Measurements from ENCODE around the gene TIAM2. TPM values are rescaled to one million over a fixed set of nuclear protein-coding genes. Genes with fewer than 3 reads are reported as not detected.
"Not testable (repeated sequence)": the region's sequence is repeated elsewhere in the genome, so short reads cannot be mapped to it uniquely, and the experiment has no call there.

Gene TIAM2
- total RNA-seq, 1 experiment from 2014 or later: 12.9 TPM

- H3K27ac Mint-ChIP-seq (ENCODE audit: unreplicated experiment): no peak overlapping the region
- no peaks in the 10 kb centered on the region for H3K27me3 Mint-ChIP-seq (ENCODE audit: unreplicated experiment)
- DNase-seq: no peak
- BruUV-seq (replicated peaks): no TSS peak
- no peaks in the 10 kb centered on the region for H3K9me3 Mint-ChIP-seq (ENCODE audit: low read depth, unreplicated experiment)
- TF ChIP-seq CTCF (IDR thresholded peaks at IDR 0.05; ENCODE audit: unreplicated experiment): no peak
- CTCF ChIA-PET: interaction anchor here (0.7 kb wide), 1 partner anchor 54 kb away, joined by 7 read pairs; no protein-coding TSS in a partner anchor
- intact Hi-C loops (cut with micrococcal nuclease; ENCODE audit: unreplicated experiment): no loop called here
- H3K36me3 Mint-ChIP-seq (ENCODE audit: insufficient read depth, unreplicated experiment): no peaks in the 10 kb centered on the region
- H3K4me1 Mint-ChIP-seq (ENCODE audit: low read depth, unreplicated experiment): peaks cover 22% of the 10 kb centered on the region
- H3K4me3 Mint-ChIP-seq (ENCODE audit: low read depth, unreplicated experiment): no peak overlapping the region
These were observed 19.7 kb downstream of the TIAM2 start for GRCh38 chr6:155014670-155015300.

- H3K4me3 Mint-ChIP-seq (ENCODE audit: low read depth, unreplicated experiment); intact Hi-C loops (cut with micrococcal nuclease; ENCODE audit: unreplicated experiment); H3K27me3 Mint-ChIP-seq (ENCODE audit: unreplicated experiment); DNase-seq; H3K36me3 Mint-ChIP-seq (ENCODE audit: insufficient read depth, unreplicated experiment); CTCF ChIA-PET; H3K27ac Mint-ChIP-seq (ENCODE audit: unreplicated experiment); BruUV-seq (replicated peaks); H3K9me3 Mint-ChIP-seq (ENCODE audit: low read depth, unreplicated experiment): not testable (repeated sequence)
- H3K4me1 Mint-ChIP-seq (ENCODE audit: low read depth, unreplicated experiment): peaks cover 10% of the 10 kb centered on the region
These were observed 23.3 kb downstream of the TIAM2 start for GRCh38 chr6:155018415-155018814.

- H3K27ac Mint-ChIP-seq (ENCODE audit: unreplicated experiment): no peak overlapping the region
- no peak for TF ChIP-seq CTCF (IDR thresholded peaks at IDR 0.05; ENCODE audit: unreplicated experiment)
- CTCF ChIA-PET: no interaction called here
- no peak for DNase-seq
- no peaks in the 10 kb centered on the region for H3K9me3 Mint-ChIP-seq (ENCODE audit: low read depth, unreplicated experiment)
- intact Hi-C loops (cut with micrococcal nuclease; ENCODE audit: unreplicated experiment): no loop called here
- H3K4me3 Mint-ChIP-seq (ENCODE audit: low read depth, unreplicated experiment): no peak overlapping the region
- H3K27me3 Mint-ChIP-seq (ENCODE audit: unreplicated experiment): no peaks in the 10 kb centered on the region
- peaks cover 10% of the 10 kb centered on the region for H3K4me1 Mint-ChIP-seq (ENCODE audit: low read depth, unreplicated experiment)
- no TSS peak for BruUV-seq (replicated peaks)
- no peaks in the 10 kb centered on the region for H3K36me3 Mint-ChIP-seq (ENCODE audit: insufficient read depth, unreplicated experiment)
These were observed 26.6 kb downstream of the TIAM2 start for GRCh38 chr6:155021680-155022079.

- Mint-ChIP-seq H3K27me3 (ENCODE audit: unreplicated experiment) (no peaks in the 10 kb centered on the region), H3K4me1 (ENCODE audit: low read depth, unreplicated experiment) (peaks cover 13% of the 10 kb centered on the region), H3K4me3 (ENCODE audit: low read depth, unreplicated experiment) (no peak overlapping the region), H3K36me3 (ENCODE audit: insufficient read depth, unreplicated experiment) (no peaks in the 10 kb centered on the region), H3K27ac (ENCODE audit: unreplicated experiment) (no peak overlapping the region), H3K9me3 (ENCODE audit: low read depth, unreplicated experiment) (no peaks in the 10 kb centered on the region)
- TF ChIP-seq CTCF (IDR thresholded peaks at IDR 0.05; ENCODE audit: unreplicated experiment): no peak
- CTCF ChIA-PET: no interaction called here
- DNase-seq: no peak
- no TSS peak for BruUV-seq (replicated peaks)
- intact Hi-C loops (cut with micrococcal nuclease; ENCODE audit: unreplicated experiment): no loop called here
These were observed 27.6 kb downstream of the TIAM2 start for GRCh38 chr6:155022721-155023120.

GRCh38 chr6:155023717-155024116 is 28.6 kb downstream of the TIAM2 start:
- Mint-ChIP-seq H3K9me3 (ENCODE audit: low read depth, unreplicated experiment) (no peaks in the 10 kb centered on the region), H3K27me3 (ENCODE audit: unreplicated experiment) (no peaks in the 10 kb centered on the region), H3K27ac (ENCODE audit: unreplicated experiment) (no peak overlapping the region), H3K4me3 (ENCODE audit: low read depth, unreplicated experiment) (no peak overlapping the region), H3K4me1 (ENCODE audit: low read depth, unreplicated experiment) (peaks cover 13% of the 10 kb centered on the region), H3K36me3 (ENCODE audit: insufficient read depth, unreplicated experiment) (no peaks in the 10 kb centered on the region)
- no TSS peak for BruUV-seq (replicated peaks)
- intact Hi-C loops (cut with micrococcal nuclease; ENCODE audit: unreplicated experiment): no loop called here
- TF ChIP-seq CTCF (IDR thresholded peaks at IDR 0.05; ENCODE audit: unreplicated experiment): no peak
- CTCF ChIA-PET: no interaction called here
- no peak for DNase-seq

All from Calu3 (cell line).